Mesothelial cell of epicardium (in vitro differentiated cells): ENCODE results near the gene PTPN14. TPM values are rescaled to one million over a fixed set of nuclear protein-coding genes. Genes with fewer than 3 reads are reported as not detected.

Experiments
- DNase-seq, 2 experiments: peaks; one replicate each; pipeline ENCODE4 v3.0.0; 2021; ENCODE audit warnings: low spot score in 2 of 2; ENCODE audit not compliant: unreplicated experiment in 2 of 2
- H3K27ac Mint-ChIP-seq: 2 replicates; pipeline ENCODE4 v1.8.0; 2021; ENCODE audit warnings: mixed read lengths
- H3K27me3 Mint-ChIP-seq: 2 replicates; pipeline ENCODE4 v1.8.0; 2021; ENCODE audit warnings: low read depth, mixed read lengths
- H3K36me3 Mint-ChIP-seq: 2 replicates; pipeline ENCODE4 v1.8.0; 2021; ENCODE audit warnings: mixed read lengths
- H3K4me1 Mint-ChIP-seq: 2 replicates; pipeline ENCODE4 v1.8.0; 2021; ENCODE audit warnings: mixed read lengths
- H3K4me3 Mint-ChIP-seq: 2 replicates; pipeline ENCODE4 v1.8.0; 2021; ENCODE audit warnings: mild to moderate bottlenecking, moderate library complexity, mixed read lengths
- H3K9me3 Mint-ChIP-seq: 2 replicates; pipeline ENCODE4 v1.8.0; 2021; ENCODE audit warnings: mixed read lengths
- total RNA-seq: library from RNA; stranded (reverse); gene quantifications from 3 replicates; pipeline ENCODE4 v1.2.1, GENCODE V29; 2021
- TF ChIP-seq, protein P1 (sequence below): fragments of 200-600 bp; sonication (generic); IDR thresholded peaks from one replicate; pipeline ENCODE4 v1.5.0; 2021; ENCODE audit warnings: antibody characterized with exemption; ENCODE audit not compliant: unreplicated experiment

PTPN14 gene
- total RNA-seq, 1 donor from 2014 or later: 75.8 TPM

DNA sequence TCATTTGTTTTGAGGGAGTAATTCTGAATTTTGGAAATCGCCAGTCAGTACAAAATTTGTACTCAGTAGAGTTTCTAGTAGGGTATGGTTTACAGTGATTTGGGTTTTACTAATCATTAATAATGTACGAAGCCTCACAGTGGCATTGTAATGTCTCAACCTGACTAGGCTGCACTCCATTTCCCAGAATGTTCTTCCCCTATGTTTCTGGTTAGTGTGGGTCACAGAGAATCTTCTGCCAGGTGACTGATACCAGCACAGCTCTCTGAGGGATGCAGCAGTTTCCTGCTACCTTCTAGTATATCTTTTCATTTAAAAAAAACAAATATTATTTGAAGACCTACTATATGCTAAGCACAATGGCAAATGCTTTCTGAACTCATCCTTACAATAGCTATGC is 112.9 kb downstream of the PTPN14 start:
- TF ChIP-seq, protein P1, sequence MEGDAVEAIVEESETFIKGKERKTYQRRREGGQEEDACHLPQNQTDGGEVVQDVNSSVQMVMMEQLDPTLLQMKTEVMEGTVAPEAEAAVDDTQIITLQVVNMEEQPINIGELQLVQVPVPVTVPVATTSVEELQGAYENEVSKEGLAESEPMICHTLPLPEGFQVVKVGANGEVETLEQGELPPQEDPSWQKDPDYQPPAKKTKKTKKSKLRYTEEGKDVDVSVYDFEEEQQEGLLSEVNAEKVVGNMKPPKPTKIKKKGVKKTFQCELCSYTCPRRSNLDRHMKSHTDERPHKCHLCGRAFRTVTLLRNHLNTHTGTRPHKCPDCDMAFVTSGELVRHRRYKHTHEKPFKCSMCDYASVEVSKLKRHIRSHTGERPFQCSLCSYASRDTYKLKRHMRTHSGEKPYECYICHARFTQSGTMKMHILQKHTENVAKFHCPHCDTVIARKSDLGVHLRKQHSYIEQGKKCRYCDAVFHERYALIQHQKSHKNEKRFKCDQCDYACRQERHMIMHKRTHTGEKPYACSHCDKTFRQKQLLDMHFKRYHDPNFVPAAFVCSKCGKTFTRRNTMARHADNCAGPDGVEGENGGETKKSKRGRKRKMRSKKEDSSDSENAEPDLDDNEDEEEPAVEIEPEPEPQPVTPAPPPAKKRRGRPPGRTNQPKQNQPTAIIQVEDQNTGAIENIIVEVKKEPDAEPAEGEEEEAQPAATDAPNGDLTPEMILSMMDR: no peak
- Mint-ChIP-seq H3K4me1 (peaks cover 47% of the 10 kb centered on the region), H3K4me3 (no peak overlapping the region), H3K36me3 (peaks cover 6% of the 10 kb centered on the region), H3K27ac (peak overlapping the region; percentile 72), H3K27me3 (no peaks in the 10 kb centered on the region), H3K9me3 (peaks cover 4% of the 10 kb centered on the region)
- DNase-seq: no peak

- Mint-ChIP-seq H3K9me3 (peaks cover 4% of the 10 kb centered on the region), H3K4me3 (no peak overlapping the region), H3K27ac (no peak overlapping the region), H3K4me1 (peaks cover 42% of the 10 kb centered on the region), H3K27me3 (no peaks in the 10 kb centered on the region), H3K36me3 (peaks cover 4% of the 10 kb centered on the region)
- DNase-seq: no peak
- TF ChIP-seq, protein P1: no peak
Observed at GRCh38 chr1:214438075-214438474, 113.3 kb downstream of the PTPN14 start.

GRCh38 chr1:214435867-214436266 is 115.5 kb downstream of the PTPN14 start:
- Mint-ChIP-seq H3K27me3 (no peaks in the 10 kb centered on the region), H3K4me1 (peaks cover 33% of the 10 kb centered on the region), H3K36me3 (peaks cover 4% of the 10 kb centered on the region), H3K9me3 (peaks cover 4% of the 10 kb centered on the region), H3K27ac (no peak overlapping the region), H3K4me3 (no peak overlapping the region)
- TF ChIP-seq, protein P1: no peak
- DNase-seq: no peak

- Mint-ChIP-seq H3K4me3 (no peak overlapping the region), H3K4me1 (peaks cover 26% of the 10 kb centered on the region), H3K27me3 (no peaks in the 10 kb centered on the region), H3K27ac (no peak overlapping the region), H3K36me3 (peaks cover 4% of the 10 kb centered on the region), H3K9me3 (peaks cover 4% of the 10 kb centered on the region)
- TF ChIP-seq, protein P1: no peak
- DNase-seq: no peak
Observed at GRCh38 chr1:214432245-214432644, 119.2 kb downstream of the PTPN14 start.

GRCh38 chr1:214429951-214430770 is 121.2 kb downstream of the PTPN14 start:
- Mint-ChIP-seq H3K4me3 (no peak overlapping the region), H3K9me3 (no peaks in the 10 kb centered on the region), H3K36me3 (no peaks in the 10 kb centered on the region), H3K27me3 (no peaks in the 10 kb centered on the region), H3K4me1 (peaks cover 31% of the 10 kb centered on the region), H3K27ac (peak overlapping the region; percentile 57)
- no peak for DNase-seq
- TF ChIP-seq, protein P1: no peak
